Panc1 (cell line): Measurements from ENCODE around the gene FAM24B.

ENCODE experiments used
- POLR2AphosphoS5 ChIP-seq: IDR thresholded peaks from 2 replicates; pipeline ENCODE4 v1.6.1; 2012; ENCODE audit warnings: mild to moderate bottlenecking, low read depth, low read length, moderate library complexity
- TCF7L2 ChIP-seq: IDR thresholded peaks from 2 replicates; pipeline ENCODE4 v1.6.1; 2011; ENCODE audit warnings: mild to moderate bottlenecking, low read depth, low read length, inconsistent platforms
- TF ChIP-seq, protein P1 (sequence below): fragments of 450-650 bp; IDR thresholded peaks from 2 replicates; pipeline ENCODE4 v1.5.1; 2017; ENCODE audit warnings: mild to moderate bottlenecking

DNA sequence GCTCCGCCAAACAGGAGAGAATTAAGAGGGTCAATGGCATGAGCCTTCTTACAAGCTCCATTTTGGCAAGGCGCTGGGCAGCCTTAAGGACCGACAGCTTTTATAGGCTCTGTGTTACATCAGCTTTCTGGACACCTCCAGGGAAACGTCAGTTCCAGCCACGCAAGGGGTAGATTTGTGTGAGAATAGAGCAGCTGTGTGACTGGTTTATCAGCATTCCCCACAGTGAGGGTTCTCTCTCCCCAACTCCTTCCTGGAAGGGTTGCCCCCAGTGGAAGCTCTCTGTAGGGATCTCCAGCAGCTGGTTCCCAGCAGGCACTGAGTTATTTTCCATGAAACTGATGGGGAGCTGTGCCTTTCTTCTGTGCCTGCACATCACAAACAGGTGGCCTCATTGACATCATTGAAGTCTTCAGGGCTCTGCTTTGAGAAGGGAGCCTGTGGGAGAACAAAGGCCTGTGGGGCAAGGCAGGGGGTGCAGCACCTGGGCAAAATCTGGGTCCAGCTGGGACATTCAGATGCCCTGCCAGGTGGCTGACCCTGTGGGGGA lies 33.5 kb downstream of the FAM24B start, which contains the start of gene CUZD1:
- TF ChIP-seq TCF7L2 (no peak), POLR2AphosphoS5 (no peak)
- TF ChIP-seq, protein P1, sequence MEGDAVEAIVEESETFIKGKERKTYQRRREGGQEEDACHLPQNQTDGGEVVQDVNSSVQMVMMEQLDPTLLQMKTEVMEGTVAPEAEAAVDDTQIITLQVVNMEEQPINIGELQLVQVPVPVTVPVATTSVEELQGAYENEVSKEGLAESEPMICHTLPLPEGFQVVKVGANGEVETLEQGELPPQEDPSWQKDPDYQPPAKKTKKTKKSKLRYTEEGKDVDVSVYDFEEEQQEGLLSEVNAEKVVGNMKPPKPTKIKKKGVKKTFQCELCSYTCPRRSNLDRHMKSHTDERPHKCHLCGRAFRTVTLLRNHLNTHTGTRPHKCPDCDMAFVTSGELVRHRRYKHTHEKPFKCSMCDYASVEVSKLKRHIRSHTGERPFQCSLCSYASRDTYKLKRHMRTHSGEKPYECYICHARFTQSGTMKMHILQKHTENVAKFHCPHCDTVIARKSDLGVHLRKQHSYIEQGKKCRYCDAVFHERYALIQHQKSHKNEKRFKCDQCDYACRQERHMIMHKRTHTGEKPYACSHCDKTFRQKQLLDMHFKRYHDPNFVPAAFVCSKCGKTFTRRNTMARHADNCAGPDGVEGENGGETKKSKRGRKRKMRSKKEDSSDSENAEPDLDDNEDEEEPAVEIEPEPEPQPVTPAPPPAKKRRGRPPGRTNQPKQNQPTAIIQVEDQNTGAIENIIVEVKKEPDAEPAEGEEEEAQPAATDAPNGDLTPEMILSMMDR: no peak
